ENCODE measurements around the gene DLGAP1. TPM values are rescaled to one million over a fixed set of nuclear protein-coding genes. Genes with fewer than 3 reads are reported as not detected.
A peak's percentile ranks its signal among the peaks of the same experiment; 100 is the strongest.

DLGAP1 gene
- total and polyA plus RNA-seq, 2 experiments from 2014 or later = 0.13 to 0.22 TPM

- Histone ChIP-seq H3K4me3 (no peak overlapping the region), H3K27me3 (replicated peaks; ENCODE audit: insufficient read depth) (0 out of 2 replicates have a peak, but pooled peaks cover 7% of the 10 kb centered on the region), H3K9me2 (ENCODE audit: insufficient read depth) (no peaks in the 10 kb centered on the region), H3K9ac (no peak overlapping the region), H3K4me2 (ENCODE audit: unreplicated experiment) (no peak overlapping the region), H3K36me3 (ENCODE audit: low read depth) (no peaks in the 10 kb centered on the region), H4K20me1 (ENCODE audit: insufficient read depth) (no peaks in the 10 kb centered on the region), H3K9me3 (ENCODE audit: low read depth) (no peaks in the 10 kb centered on the region), H3K4me1 (ENCODE audit: insufficient read depth) (no peaks in the 10 kb centered on the region), H3K79me2 (ENCODE audit: insufficient read depth) (no peaks in the 10 kb centered on the region), H3K27ac (no peak overlapping the region), H3F3A (ENCODE audit: insufficient read depth) (no peaks in the 10 kb centered on the region), H2AFZ (no peak overlapping the region)
- TF ChIP-seq EZH2phosphoT487 (IDR thresholded peaks at IDR 0.05; ENCODE audit: insufficient read depth, low read depth) (no peak), EZH2 (IDR thresholded peaks at IDR 0.05; ENCODE audit: insufficient read depth, poor library complexity, severe bottlenecking) (no peak)
- WGBS, 2 experiments (ENCODE audit: low coverage in 1 of 2, low lambda C conversion rate in 2 of 2, missing lambda C conversion rate in 2 of 2) = 72 to 75% methylated on average over 5 of the region's 5 CpGs
- in situ Hi-C loops (cut with MboI) = no loop called here
- no peak for DNase-seq
Measured at GRCh38 chr18:3504637-3505036, 950.5 kb downstream of the DLGAP1 start.

GRCh38 chr18:3502650-3503049 lies 952.5 kb downstream of the DLGAP1 start:
- 70 to 72% methylated on average over 4 of the region's 4 CpGs for WGBS, 2 experiments (ENCODE audit: low coverage in 1 of 2, low lambda C conversion rate in 2 of 2, missing lambda C conversion rate in 2 of 2)

GRCh38 chr18:3500016-3500415 lies 955.1 kb downstream of the DLGAP1 start:
- H3K79me2 ChIP-seq (ENCODE audit: insufficient read depth) = no peaks in the 10 kb centered on the region
- WGBS, 2 experiments (ENCODE audit: low coverage in 1 of 2, low lambda C conversion rate in 2 of 2, missing lambda C conversion rate in 2 of 2) = 91% methylated on average over 5 of the region's 5 CpGs
- H3K27me3 ChIP-seq (replicated peaks; ENCODE audit: insufficient read depth) = no peaks in the 10 kb centered on the region
- H3K4me1 ChIP-seq (ENCODE audit: insufficient read depth) = no peaks in the 10 kb centered on the region
- no peaks in the 10 kb centered on the region for H4K20me1 ChIP-seq (ENCODE audit: insufficient read depth)
- H3K9me3 ChIP-seq (ENCODE audit: low read depth) = no peaks in the 10 kb centered on the region
- DNase-seq = no peak
- no peak overlapping the region for H2AFZ ChIP-seq
- no peak overlapping the region for H3K9ac ChIP-seq
- no peaks in the 10 kb centered on the region for H3K36me3 ChIP-seq (ENCODE audit: low read depth)
- in situ Hi-C loops (cut with MboI) = no loop called here
- H3K27ac ChIP-seq = no peak overlapping the region
- TF ChIP-seq EZH2phosphoT487 (IDR thresholded peaks at IDR 0.05; ENCODE audit: insufficient read depth, low read depth) (no peak), EZH2 (IDR thresholded peaks at IDR 0.05; ENCODE audit: insufficient read depth, poor library complexity, severe bottlenecking) (no peak)
- H3K4me2 ChIP-seq (ENCODE audit: unreplicated experiment) = no peak overlapping the region
- H3K9me2 ChIP-seq (ENCODE audit: insufficient read depth) = no peaks in the 10 kb centered on the region
- H3K4me3 ChIP-seq = no peak overlapping the region
- no peaks in the 10 kb centered on the region for H3F3A ChIP-seq (ENCODE audit: insufficient read depth)

More at GRCh38 chr18:3502650-3503049, 952.5 kb downstream of the DLGAP1 start:
- Histone ChIP-seq H3K9ac (no peak overlapping the region), H3K36me3 (ENCODE audit: low read depth) (no peaks in the 10 kb centered on the region), H3F3A (ENCODE audit: insufficient read depth) (no peaks in the 10 kb centered on the region), H3K27me3 (replicated peaks; ENCODE audit: insufficient read depth) (no peaks in the 10 kb centered on the region), H2AFZ (no peak overlapping the region), H3K9me3 (ENCODE audit: low read depth) (no peaks in the 10 kb centered on the region), H3K9me2 (ENCODE audit: insufficient read depth) (no peaks in the 10 kb centered on the region), H3K4me1 (ENCODE audit: insufficient read depth) (no peaks in the 10 kb centered on the region), H3K27ac (no peak overlapping the region), H3K4me3 (no peak overlapping the region), H3K4me2 (ENCODE audit: unreplicated experiment) (no peak overlapping the region), H4K20me1 (ENCODE audit: insufficient read depth) (no peaks in the 10 kb centered on the region), H3K79me2 (ENCODE audit: insufficient read depth) (no peaks in the 10 kb centered on the region)
- no peak for DNase-seq
- TF ChIP-seq EZH2phosphoT487 (IDR thresholded peaks at IDR 0.05; ENCODE audit: insufficient read depth, low read depth) (no peak), EZH2 (IDR thresholded peaks at IDR 0.05; ENCODE audit: insufficient read depth, poor library complexity, severe bottlenecking) (no peak)
- in situ Hi-C loops (cut with MboI) = no loop called here

- H3K9me2 ChIP-seq (ENCODE audit: insufficient read depth) = no peaks in the 10 kb centered on the region
- H2AFZ ChIP-seq = peak overlapping the region; percentile 73
- no peaks in the 10 kb centered on the region for H3K79me2 ChIP-seq (ENCODE audit: insufficient read depth)
- H4K20me1 ChIP-seq (ENCODE audit: insufficient read depth) = no peaks in the 10 kb centered on the region
- no peaks in the 10 kb centered on the region for H3F3A ChIP-seq (ENCODE audit: insufficient read depth)
- no peaks in the 10 kb centered on the region for H3K9me3 ChIP-seq (ENCODE audit: low read depth)
- H3K36me3 ChIP-seq (ENCODE audit: low read depth) = no peaks in the 10 kb centered on the region
- no peaks in the 10 kb centered on the region for H3K27me3 ChIP-seq (replicated peaks; ENCODE audit: insufficient read depth)
- H3K9ac ChIP-seq = peak overlapping the region; percentile 20; the same call in 1 of the 2 replicates
- 77 to 79% methylated on average over 10 of the region's 10 CpGs for WGBS, 2 experiments (ENCODE audit: low coverage in 1 of 2, low lambda C conversion rate in 2 of 2, missing lambda C conversion rate in 2 of 2)
- peak overlapping the region; percentile 55 for H3K4me2 ChIP-seq (ENCODE audit: unreplicated experiment)
- H3K4me3 ChIP-seq = peak overlapping the region; percentile 60
- in situ Hi-C loops (cut with MboI) = no loop called here
- H3K27ac ChIP-seq = no peak overlapping the region
- no peak for DNase-seq
- TF ChIP-seq EZH2 (IDR thresholded peaks at IDR 0.05; ENCODE audit: insufficient read depth, poor library complexity, severe bottlenecking) (no peak), EZH2phosphoT487 (IDR thresholded peaks at IDR 0.05; ENCODE audit: insufficient read depth, low read depth) (no peak)
- H3K4me1 ChIP-seq (ENCODE audit: insufficient read depth) = no peaks in the 10 kb centered on the region
Measured at GRCh38 chr18:3499501-3499900, 955.6 kb downstream of the DLGAP1 start.
